ENCODE measurements around the gene TMEM231.

- TF ChIP-seq CTCF (IDR thresholded peaks at IDR 0.05) (no peak), POLR2AphosphoS5 (IDR thresholded peaks at IDR 0.05) (no peak), EP300 (IDR thresholded peaks at IDR 0.05) (no peak), POLR2A (IDR thresholded peaks at IDR 0.05) (no peak)
Observed at GRCh38 chr16:75527825-75528299, 28.2 kb downstream of the TMEM231 start.
